ENCODE results near the gene OR6B1.
"Not testable (repeated sequence)": the region's sequence is repeated elsewhere in the genome, so short reads cannot be mapped to it uniquely, and the experiment has no call there.

OR6B1 gene

DNA sequence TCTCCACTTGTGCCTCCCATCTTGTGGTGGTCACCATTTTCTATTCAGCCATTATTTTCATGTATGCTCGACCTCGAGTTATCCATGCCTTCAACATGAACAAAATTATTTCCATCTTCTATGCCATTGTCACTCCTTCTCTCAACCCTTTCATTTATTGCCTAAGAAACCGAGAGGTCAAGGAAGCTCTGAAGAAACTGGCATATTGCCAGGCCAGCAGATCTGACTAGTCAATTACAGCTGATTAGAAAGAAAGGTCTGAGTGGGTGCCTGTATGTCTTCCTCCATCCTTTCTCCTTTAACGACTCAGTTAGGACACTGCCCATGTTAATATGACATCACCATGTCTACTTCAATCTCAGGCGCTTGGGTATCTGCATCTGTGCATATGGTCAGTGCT lies 4.6 kb downstream of the OR6B1 start:
- no peak for DNase-seq (ENCODE audit: extremely low read depth in 1 of 2, low read depth in 1 of 2)

GRCh38 chr7:144006029-144006691 lies 6.0 kb downstream of the OR6B1 start:
- no peak for DNase-seq (ENCODE audit: extremely low read depth in 1 of 2, low read depth in 1 of 2)

DNA sequence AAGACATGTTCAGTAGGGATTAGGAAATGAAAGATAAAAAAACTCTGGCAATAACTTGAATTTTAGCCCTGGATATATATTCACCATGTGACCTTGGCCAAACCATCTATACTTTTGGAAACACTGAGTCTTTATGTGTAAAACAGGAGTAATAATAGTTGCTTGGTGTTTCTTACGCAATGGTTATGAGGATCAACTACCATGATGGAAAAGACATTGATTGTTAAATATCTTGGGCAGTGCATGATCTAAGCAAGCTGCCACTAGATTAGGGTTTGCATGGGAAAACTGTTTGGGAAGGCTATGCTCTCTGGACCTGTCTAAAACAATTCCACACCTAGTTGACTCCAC lies 6.5 kb downstream of the OR6B1 start:
- DNase-seq (ENCODE audit: extremely low read depth in 1 of 2, low read depth in 1 of 2) = no peak

DNA sequence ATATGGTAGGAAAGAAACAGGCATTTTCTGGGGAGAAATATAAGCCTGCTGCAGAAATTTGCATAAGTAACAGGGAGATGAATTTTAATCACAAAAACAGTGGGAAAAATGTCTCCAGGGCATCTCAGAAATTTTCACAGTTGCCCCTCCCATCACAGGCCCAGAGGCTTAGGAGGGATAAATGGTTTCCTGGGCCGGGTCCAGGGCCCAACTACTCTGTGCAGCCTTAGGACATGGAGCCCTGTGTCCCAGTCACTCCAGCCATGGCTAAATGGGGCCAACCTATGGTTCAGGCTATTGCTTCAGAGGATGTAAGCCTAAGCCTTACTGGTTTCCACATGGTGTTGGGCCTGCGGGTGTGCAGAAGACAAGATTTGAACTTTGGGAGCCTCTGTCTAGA lies 9.2 kb downstream of the OR6B1 start:
- DNase-seq (ENCODE audit: extremely low read depth in 1 of 2, low read depth in 1 of 2) = no peak

GRCh38 chr7:144010061-144010460 lies 9.9 kb downstream of the OR6B1 start:
- not testable (repeated sequence) for DNase-seq (ENCODE audit: extremely low read depth in 1 of 2, low read depth in 1 of 2)

DNA sequence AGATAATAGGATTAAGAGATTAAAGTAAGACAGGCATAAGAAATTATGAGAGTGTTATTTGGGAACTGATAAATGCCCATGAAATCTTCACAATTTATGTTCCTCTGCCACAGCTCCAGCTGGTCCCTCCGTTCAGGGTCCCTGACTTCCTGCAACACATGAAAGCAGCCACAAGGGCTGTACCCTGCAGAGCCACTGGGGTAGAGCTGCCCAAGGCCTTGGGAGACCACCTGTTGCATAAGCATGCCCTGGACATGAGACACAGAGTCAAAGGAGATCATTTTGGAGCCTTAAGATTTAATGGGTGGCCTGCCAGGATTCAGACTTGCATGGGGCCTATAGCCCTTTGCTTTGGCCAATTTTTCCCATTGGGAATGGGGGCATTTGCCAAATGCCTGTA lies 10.7 kb downstream of the OR6B1 start:
- DNase-seq (ENCODE audit: extremely low read depth in 1 of 2, low read depth in 1 of 2) = not testable (repeated sequence)

- no peak for DNase-seq (ENCODE audit: extremely low read depth in 1 of 2, low read depth in 1 of 2)
Observed at GRCh38 chr7:144011458-144012230, 11.5 kb downstream of the OR6B1 start.

DNA sequence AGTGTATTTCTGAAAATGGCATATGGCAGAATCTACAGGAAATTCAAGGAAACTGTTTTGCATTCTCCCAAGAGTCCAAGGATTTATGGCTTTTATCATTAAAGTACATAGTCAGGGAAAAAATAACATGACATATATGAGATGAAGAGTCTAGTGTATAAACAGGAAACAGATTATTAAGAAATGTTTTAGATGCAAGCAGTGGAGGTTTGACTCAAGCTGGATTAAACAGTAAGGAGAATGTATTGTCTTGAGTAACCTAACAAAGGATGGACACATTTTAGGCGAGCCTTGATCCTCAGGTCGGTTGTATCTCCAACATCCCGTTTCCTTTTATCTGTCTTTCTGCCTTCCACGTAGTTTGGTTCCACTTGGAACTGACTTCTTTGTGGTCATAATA lies 17.9 kb downstream of the OR6B1 start:
- DNase-seq (ENCODE audit: extremely low read depth in 1 of 2, low read depth in 1 of 2) = no peak

DNA sequence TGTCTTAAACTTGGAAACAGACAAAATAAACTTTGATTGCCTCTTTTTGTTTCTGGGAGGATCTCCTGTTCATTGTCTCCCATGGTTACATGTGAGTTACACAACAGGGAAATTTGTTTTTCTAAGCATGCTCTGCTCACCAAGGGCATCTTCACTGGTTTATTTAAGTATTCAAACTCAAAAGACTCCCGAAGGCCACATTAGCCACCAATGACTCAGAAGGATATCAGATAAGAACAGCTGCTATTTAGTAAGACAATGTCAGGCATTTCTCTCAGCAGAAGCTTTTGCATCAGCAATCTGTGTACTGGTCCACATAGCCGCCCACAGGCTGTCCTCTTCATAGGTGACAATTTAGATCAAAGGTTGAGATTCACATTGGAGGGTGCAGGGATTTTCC lies 19.3 kb downstream of the OR6B1 start:
- no peak for DNase-seq (ENCODE audit: extremely low read depth in 1 of 2, low read depth in 1 of 2)

DNA sequence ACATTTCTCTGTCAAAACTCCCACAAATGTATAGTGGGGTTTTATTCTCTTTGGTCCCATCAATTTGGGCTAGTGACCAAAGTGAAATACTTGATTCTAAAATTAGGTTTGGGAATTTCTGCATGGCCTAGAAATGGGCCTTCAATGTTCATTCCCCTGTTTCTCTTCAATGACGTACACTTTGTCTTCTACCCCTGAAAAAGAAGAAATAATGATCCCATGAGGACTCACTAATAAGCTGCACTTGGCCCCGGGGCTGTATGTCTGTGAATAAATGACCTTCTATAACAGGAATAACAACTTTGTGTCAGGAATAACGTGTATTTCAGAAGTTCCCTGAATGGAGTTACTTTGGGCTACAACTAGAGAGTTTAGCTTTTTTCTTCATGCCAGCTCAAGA lies 20.2 kb downstream of the OR6B1 start:
- no peak for DNase-seq (ENCODE audit: extremely low read depth in 1 of 2, low read depth in 1 of 2)

- DNase-seq (ENCODE audit: extremely low read depth in 1 of 2, low read depth in 1 of 2) = no peak
Observed at GRCh38 chr7:144022169-144022568, 22.0 kb downstream of the OR6B1 start.

DNA sequence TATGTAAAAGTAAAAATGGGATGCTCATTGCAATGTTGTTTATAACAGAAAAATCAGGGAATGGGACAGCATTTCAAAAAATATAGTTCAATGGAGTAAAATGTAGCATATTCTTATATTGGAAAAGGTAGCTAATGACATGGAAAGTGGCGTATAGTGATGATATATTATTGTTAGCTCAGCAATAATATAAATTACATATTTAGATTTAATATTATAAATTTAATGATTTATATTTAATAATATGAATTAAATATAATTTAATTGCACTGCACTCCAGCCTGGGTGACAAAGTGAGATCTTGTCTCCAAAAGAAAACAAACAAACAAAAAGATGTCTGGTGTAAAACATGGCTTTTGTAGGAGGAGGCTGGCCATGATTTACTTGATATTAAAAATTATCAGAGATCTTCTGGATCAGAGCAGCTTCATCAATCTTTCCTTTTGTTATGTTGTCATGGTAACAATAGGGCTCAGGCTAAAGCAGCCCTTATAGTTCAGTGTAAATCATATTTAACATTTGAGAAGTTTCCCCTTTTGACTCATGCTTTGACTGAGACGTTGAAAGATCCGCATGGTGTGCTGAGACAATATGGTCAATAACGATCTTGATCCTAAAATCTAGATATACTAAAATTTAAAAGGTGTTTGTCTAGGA lies 23.2 kb downstream of the OR6B1 start:
- no peak for DNase-seq (ENCODE audit: extremely low read depth in 1 of 2, low read depth in 1 of 2)

- DNase-seq (ENCODE audit: extremely low read depth in 1 of 2, low read depth in 1 of 2) = no peak
Observed at GRCh38 chr7:144024213-144024612, 24.1 kb downstream of the OR6B1 start.

- no peak for DNase-seq (ENCODE audit: extremely low read depth in 1 of 2, low read depth in 1 of 2)
Observed at GRCh38 chr7:144026203-144026883, 26.2 kb downstream of the OR6B1 start.

DNA sequence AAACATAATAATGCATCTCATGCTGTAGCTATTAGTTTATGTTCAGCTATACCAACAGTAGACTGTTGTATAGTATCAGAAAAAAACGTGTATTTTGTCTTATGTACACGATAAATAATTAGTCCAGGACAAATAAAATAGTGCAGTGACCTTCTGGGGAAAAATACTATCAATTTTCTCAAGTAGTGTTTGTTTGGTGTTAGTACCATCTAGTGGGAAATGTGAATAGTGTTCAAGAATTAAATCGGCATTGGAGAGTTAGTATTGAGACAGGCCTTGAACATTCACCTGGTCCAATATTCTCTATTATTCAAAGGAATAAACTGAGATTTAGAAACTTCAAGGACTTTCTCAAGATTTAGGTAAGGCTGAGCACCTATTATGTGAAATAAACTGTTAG lies 26.9 kb downstream of the OR6B1 start:
- DNase-seq (ENCODE audit: extremely low read depth in 1 of 2, low read depth in 1 of 2) = no peak

DNA sequence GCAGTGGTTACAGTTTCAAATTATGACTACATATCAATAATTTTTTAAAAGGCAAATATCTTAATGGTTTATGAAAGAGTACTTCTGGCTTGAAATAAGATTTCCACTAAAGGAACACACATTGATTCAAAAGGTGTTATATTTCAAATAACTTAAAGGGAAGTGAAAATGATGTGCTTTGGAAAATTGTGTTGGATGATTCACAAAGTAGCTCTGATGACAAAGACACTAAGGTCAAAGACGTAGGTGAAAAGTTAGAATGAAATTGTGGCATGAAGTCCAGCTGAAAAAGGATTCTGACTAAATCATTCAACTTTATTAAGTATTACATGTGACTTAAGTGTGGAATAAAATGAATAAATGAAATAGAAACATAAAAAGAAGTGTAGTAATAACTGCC lies 27.9 kb downstream of the OR6B1 start:
- DNase-seq (ENCODE audit: extremely low read depth in 1 of 2, low read depth in 1 of 2) = no peak

DNA sequence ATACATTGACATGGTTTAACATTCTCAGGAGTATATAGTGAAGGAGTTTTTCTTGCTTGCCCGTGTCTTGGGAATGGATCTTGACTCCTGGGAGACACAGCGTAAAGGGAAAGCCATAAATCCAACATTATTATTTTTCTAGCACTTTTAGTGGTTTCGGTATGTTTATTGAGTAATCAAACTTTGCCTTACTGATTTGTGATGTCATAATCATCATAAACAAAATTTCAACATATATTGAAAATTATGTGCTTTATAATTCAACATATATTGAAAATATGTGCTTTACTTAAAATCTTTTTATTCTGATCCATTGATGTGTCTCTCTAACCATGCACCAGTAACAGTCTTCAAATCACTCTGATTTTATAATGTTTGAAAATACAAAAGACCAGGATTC lies 28.4 kb downstream of the OR6B1 start:
- DNase-seq (ENCODE audit: extremely low read depth in 1 of 2, low read depth in 1 of 2) = no peak

GRCh38 chr7:144032516-144032915 lies 32.4 kb downstream of the OR6B1 start:
- DNase-seq (ENCODE audit: extremely low read depth in 1 of 2, low read depth in 1 of 2) = no peak

- DNase-seq (ENCODE audit: extremely low read depth in 1 of 2, low read depth in 1 of 2) = no peak
Observed at GRCh38 chr7:144032985-144033709, 33.0 kb downstream of the OR6B1 start.

DNA sequence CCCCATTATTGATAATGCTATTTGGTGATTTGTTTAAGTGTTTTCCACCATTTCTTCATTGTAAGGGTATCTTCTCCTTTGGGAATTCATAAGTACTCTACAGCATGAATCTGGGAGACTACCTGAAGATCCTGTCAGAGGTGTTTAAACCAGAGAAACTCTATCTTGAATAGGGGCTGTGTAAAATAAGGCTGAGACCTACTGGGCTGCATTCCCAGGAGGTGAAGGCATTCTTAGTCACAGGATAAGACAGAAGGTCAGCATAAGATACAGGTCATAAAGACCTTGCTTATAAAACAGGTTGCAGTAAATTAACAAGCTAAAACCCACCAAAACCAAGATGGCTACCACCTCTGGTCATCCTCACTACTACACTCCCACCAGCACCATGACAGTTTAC lies 35.3 kb downstream of the OR6B1 start:
- DNase-seq (ENCODE audit: extremely low read depth in 1 of 2, low read depth in 1 of 2) = no peak

DNA sequence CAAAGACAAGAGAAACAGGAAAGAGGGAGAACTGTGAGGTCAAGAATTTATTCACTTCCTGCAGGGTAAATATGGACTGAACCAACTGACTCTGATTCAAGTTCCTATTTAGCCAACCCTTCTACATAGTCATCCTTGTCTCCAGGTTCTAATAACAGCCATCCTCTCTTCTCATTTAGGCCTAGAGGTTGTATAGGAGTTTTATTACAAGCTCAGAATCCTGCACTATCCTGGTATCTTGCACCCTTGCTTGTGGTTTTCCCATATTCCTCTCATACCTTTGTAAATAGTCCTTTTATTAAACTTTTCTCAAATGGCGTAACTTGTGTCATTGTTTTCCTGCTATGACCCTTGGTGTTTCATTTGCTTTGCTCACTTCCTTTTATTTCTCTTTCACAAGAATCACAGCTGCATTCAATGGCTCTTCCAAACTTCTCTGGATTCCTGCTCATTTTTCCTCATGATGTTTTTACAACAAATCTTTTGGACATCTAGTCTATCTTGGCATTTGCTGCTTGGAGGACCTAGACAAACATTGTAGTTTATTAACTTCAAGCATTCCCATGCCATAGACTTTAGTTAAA lies 36.3 kb downstream of the OR6B1 start:
- no peak for DNase-seq (ENCODE audit: extremely low read depth in 1 of 2, low read depth in 1 of 2)
